K562 (cell line): Measurements from ENCODE around the gene MED13L. TPM values are rescaled to one million over a fixed set of nuclear protein-coding genes. Genes with fewer than 3 reads are reported as not detected.
A peak's percentile ranks its signal among the peaks of the same experiment; 100 is the strongest.

ENCODE experiments used
- ATAC-seq: fragments of 200-7000 bp; cut with Tn5 transposase; 3 replicates; pipeline ENCODE4 v1.9.1; 2020; ENCODE audit warnings: moderate library complexity
- BruUV-seq: library from RNA; stranded (reverse); fragments of 400-500 nt; replicated peaks from 2 replicates; lab custom pipeline; 2021; lab: Mats Ljungman, UMichigan
- CTCF ChIA-PET: fragments of 300-600 bp; formaldehyde crosslinking; extraction: SDS; loops from one replicate; lab custom pipeline; 2021; ENCODE audit warnings: low intra/inter-chr PET ratio; lab: Yijun Ruan, JAX
- POLR2A ChIA-PET: fragments of 300-600, 350-650 bp; sonication (Branson Sonifier 250); formaldehyde crosslinking; extraction: SDS; loops from one replicate; lab custom pipeline; 2021; ENCODE audit warnings: antibody characterized with exemption, inconsistent platforms; lab: Yijun Ruan, JAX
- DNase-seq, 4 experiments: peaks; one replicate each; pipeline versions ENCODE4 v3.0.0 to v3.0.0-alpha.2; 2011 to 2018; ENCODE audit warnings: low spot score in 3 of 4, mixed read lengths in 3 of 4; ENCODE audit errors: extremely low read depth in 1 of 4
- FAIRE-seq: peaks from 2 replicates; lab custom pipeline; 2011; peaks lifted over from hg19 to GRCh38; lab: Jason Lieb, UNC
- H2AFZ ChIP-seq: 2 replicates; pipeline ENCODE4 v1.6.0; 2011; ENCODE audit warnings: low read depth, low read length, control low read depth, inconsistent platforms
- H3K27ac ChIP-seq: fragments of 200-600 bp; 3 replicates; pipeline ENCODE4 v1.8.0; 2011; ENCODE audit warnings: low read depth, mild to moderate bottlenecking, control low read depth, inconsistent platforms, low read length, moderate library complexity, mixed read lengths; ENCODE audit errors: extremely low read depth
- H3K27me3 ChIP-seq, 2 experiments: fragments of 300-600 bp in 1 of 2; 2 replicates in 1 of 2; 3 replicates in 1 of 2; pipeline versions ENCODE4 v1.6.0 to v1.8.0; 2011; ENCODE audit warnings: inconsistent platforms in 2 of 2, low read length in 2 of 2, mild to moderate bottlenecking in 1 of 2, mixed read lengths in 1 of 2, moderate library complexity in 1 of 2; ENCODE audit not compliant: control insufficient read depth in 2 of 2, insufficient read depth in 2 of 2
- H3K36me3 ChIP-seq: fragments of 300-600 bp; 3 replicates; pipeline ENCODE4 v1.8.0; 2011; ENCODE audit warnings: mild to moderate bottlenecking, low read length, inconsistent platforms; ENCODE audit not compliant: control insufficient read depth, insufficient read depth
- H3K4me1 ChIP-seq, 2 experiments: fragments of 200-600 bp in 1 of 2; replicated peaks in 1 of 2; 2 replicates in 1 of 2; 3 replicates in 1 of 2; pipeline versions ENCODE4 v1.5.1 to v1.8.0; 2011; ENCODE audit warnings: inconsistent platforms in 2 of 2, low read length in 2 of 2, mild to moderate bottlenecking in 1 of 2, mixed read lengths in 1 of 2, moderate library complexity in 1 of 2; ENCODE audit not compliant: control insufficient read depth in 2 of 2, insufficient read depth in 2 of 2
- H3K4me2 ChIP-seq: 2 replicates; pipeline ENCODE4 v1.6.1; 2011; ENCODE audit warnings: low read length, control low read depth, inconsistent platforms, mixed read lengths; ENCODE audit not compliant: insufficient read depth
- H3K4me3 ChIP-seq: fragments of 200-600 bp; sonication (generic), shearing (Covaris generic); 2 replicates; pipeline ENCODE4 v1.5.1; 2016; ENCODE audit warnings: control low read depth, inconsistent platforms
- H3K79me2 ChIP-seq: fragments of 200-600 bp; 3 replicates; pipeline ENCODE4 v1.8.0; 2011; ENCODE audit warnings: low read length, inconsistent platforms; ENCODE audit not compliant: control insufficient read depth, insufficient read depth
- H3K9ac ChIP-seq, 2 experiments: 2 replicates each; pipeline versions ENCODE4 v1.6.0 to v1.6.1; 2011; ENCODE audit warnings: low read depth in 2 of 2, low read length in 2 of 2, control low read depth in 1 of 2, inconsistent platforms in 1 of 2, mild to moderate bottlenecking in 1 of 2, mixed read lengths in 1 of 2; ENCODE audit not compliant: insufficient read depth in 1 of 2
- H3K9me1 ChIP-seq: one replicate; pipeline ENCODE4 v1.6.0; 2011; ENCODE audit warnings: inconsistent platforms, mild to moderate bottlenecking, low read length, moderate library complexity; ENCODE audit not compliant: control insufficient read depth, insufficient read depth
- H3K9me3 ChIP-seq: replicated peaks from 2 replicates; pipeline ENCODE4 v1.5.1; 2011; ENCODE audit warnings: low read depth, low read length, inconsistent platforms; ENCODE audit not compliant: control insufficient read depth, insufficient read depth
- H4K20me1 ChIP-seq: replicated peaks from 2 replicates; pipeline ENCODE4 v1.6.1; 2011; ENCODE audit warnings: low read length, inconsistent platforms, mixed read lengths; ENCODE audit not compliant: control insufficient read depth, insufficient read depth
- ATF7 ChIP-seq: fragments of 450-650 bp; IDR thresholded peaks from 2 replicates; pipeline ENCODE4 v1.7.1; 2014; ENCODE audit warnings: mild to moderate bottlenecking, moderate library complexity
- BRCA1 ChIP-seq, 2 experiments: fragments of 450-650 bp in 1 of 2; sonication (generic) in 1 of 2; formaldehyde crosslinking in 1 of 2; IDR thresholded peaks; 2 replicates each; pipeline versions ENCODE4 v1.5.0 to v1.6.1; 2017 to 2020; ENCODE audit warnings: mild to moderate bottlenecking in 1 of 2, missing genetic modification reagents in 1 of 2
- HMBOX1 ChIP-seq: sonication (generic); IDR thresholded peaks from 2 replicates; pipeline ENCODE4 v1.6.1; 2016
- JUNB ChIP-seq: fragments of 450-650 bp; formaldehyde crosslinking; conservative IDR thresholded peaks from 2 replicates; pipeline ENCODE4 v1.4.0; 2020; ENCODE audit warnings: mild to moderate bottlenecking
- SNRNP70 ChIP-seq: fragments of 200-400 bp; formaldehyde crosslinking; optimal IDR thresholded peaks from 2 replicates; pipeline ENCODE3; 2017; ENCODE audit warnings: low read depth, low read length
- STAT5B ChIP-seq: fragments of 250-450 bp; sonication (Bioruptor Pico); IDR thresholded peaks from 2 replicates; pipeline ENCODE4 v1.8.0; 2021; ENCODE audit warnings: mild to moderate bottlenecking, inconsistent platforms
- ZBTB17 ChIP-seq: fragments of 450-650 bp; formaldehyde crosslinking; IDR thresholded peaks from 2 replicates; pipeline ENCODE4 v1.4.0; 2020; ENCODE audit warnings: mild to moderate bottlenecking
- ZNF239 ChIP-seq: fragments of 250-450 bp; sonication (Bioruptor Pico); IDR thresholded peaks from 2 replicates; pipeline ENCODE4 v1.4.0; 2020; ENCODE audit warnings: mild to moderate bottlenecking
- ZNF347 ChIP-seq: fragments of 450-650 bp; formaldehyde crosslinking; IDR thresholded peaks from 2 replicates; pipeline ENCODE4 v1.4.0; 2020; ENCODE audit warnings: low read depth, mild to moderate bottlenecking, moderate library complexity
- ZNF778 ChIP-seq: fragments of 450-650 bp; formaldehyde crosslinking; IDR thresholded peaks from 2 replicates; pipeline ENCODE4 v1.4.0; 2020; ENCODE audit warnings: mild to moderate bottlenecking, moderate library complexity
- WGBS: fragments of 100-300 bp; shearing (Covaris generic); methylation state at CpG from one replicate; pipeline ENCODE4 v1.1.6; 2016; ENCODE audit warnings: low coverage, mixed read lengths; ENCODE audit not compliant: insufficient coverage; ENCODE audit errors: missing lambda C conversion rate; 5-methylcytosine and 5-hydroxymethylcytosine counted together
- in situ Hi-C: fragments of 300-500 bp; cut with MboI; formaldehyde crosslinking; loops from 4 replicates; pipeline ENCODE4 v1.15.0; 2018; ENCODE audit warnings: inconsistent platforms, mixed read lengths
- intact Hi-C: fragments of 100-400 bp; cut with micrococcal nuclease; formaldehyde crosslinking; loops from 2 replicates; pipeline ENCODE4 v1.14.2; 2022
- polyA plus RNA-seq, 8 experiments: library from polyadenylated mRNA; depleted of rRNA in 4 of 8; stranded (reverse) in 5 of 8; unstranded in 3 of 8; fragments of >200 nt; fragmentation: Nextera tagmentation in 2 of 8; fragmentation: Illumina TruSeq in 1 of 8; extraction: Ambion mirVana in 2 of 8; extraction: Trizol in 1 of 8; gene quantifications; 2 replicates each; pipeline versions ENCODE4 v1.2.1 to v1.2.3, GENCODE V29; 2011 to 2014; ENCODE audit warnings: inconsistent platforms in 1 of 8, missing spikeins in 1 of 8
- total RNA-seq, 7 experiments: library from RNA; depleted of rRNA in 6 of 7; stranded (reverse); fragments of >200 nt in 6 of 7; fragmentation: Illumina TruSeq in 2 of 7; extraction: Trizol in 2 of 7; gene quantifications; 2 replicates each; pipeline versions ENCODE4 v1.2.1 to v1.2.3, GENCODE V29; 2011 to 2021; ENCODE audit warnings: low replicate concordance in 1 of 7

MED13L gene
- total and polyA plus RNA-seq, 9 of the 15 experiments (the other 6 are each of a cell fraction or from before 2014, with no cell fraction given), result 13.4 to 90.3 (median 36.9) TPM

GRCh38 chr12:116161588-116161987, 115.9 kb downstream of the MED13L start:
- H3K27me3 ChIP-seq, result no peaks in the 10 kb centered on the region
- BruUV-seq, result no TSS peak
- intact Hi-C loops, result no loop called here
- H3K9ac ChIP-seq, result no peak overlapping the region
- ChIA-PET CTCF (no interaction called here), POLR2A (interaction anchor here (0.7 to 1.6 kb wide), 5 partner anchors 9 to 325 kb away, joined by 3 read pairs; no protein-coding TSS in a partner anchor)
- no peaks in the 10 kb centered on the region for H3K9me3 ChIP-seq
- no peak overlapping the region for H3K4me3 ChIP-seq
- peaks cover 15 to 60% of the 10 kb centered on the region in 2 experiments for H3K4me1 ChIP-seq
- H3K79me2 ChIP-seq, result peaks cover 100% of the 10 kb centered on the region
- 42% methylated on average over 4 of the region's 4 CpGs for WGBS
- DNase-seq (no peak), FAIRE-seq (no peak), ATAC-seq (peak; percentile 7; the same call in 1 of the 3 replicates)
- no peaks in the 10 kb centered on the region for H3K36me3 ChIP-seq
- peaks cover 9% of the 10 kb centered on the region; the same call in 1 of the 2 replicates for H4K20me1 ChIP-seq
- H3K9me1 ChIP-seq, result no peaks in the 10 kb centered on the region
- H3K4me2 ChIP-seq, result no peak overlapping the region
- no peak overlapping the region for H2AFZ ChIP-seq
- in situ Hi-C loops, result no loop called here
- no peak for TF ChIP-seq JUNB (CRISPR knock-in tag)
- TF ChIP-seq HMBOX1, result peak; percentile 58
- TF ChIP-seq ZBTB17 (CRISPR knock-in tag), result no peak
- no peak for TF ChIP-seq ZNF778 (CRISPR knock-in tag)
- TF ChIP-seq BRCA1 (IDR thresholded peaks at IDR 0.05), result no peak
- no peak for TF ChIP-seq BRCA1 (CRISPR knock-in tag; IDR thresholded peaks at IDR 0.05)
- TF ChIP-seq STAT5B (CRISPR knock-in tag), result no peak
- TF ChIP-seq ZNF239 (CRISPR knock-in tag), result no peak
- 0 out of 2 replicates have a peak, but pooled peaks have one; percentile 27 for TF ChIP-seq ATF7
- no peak for TF ChIP-seq ZNF347
- TF ChIP-seq SNRNP70, result no peak
- peak overlapping the region; percentile 55; the same call in 2 of the 3 replicates for H3K27ac ChIP-seq
